Measurements from ENCODE around the gene CNTN4. TPM values are rescaled to one million over a fixed set of nuclear protein-coding genes. Genes with fewer than 3 reads are reported as not detected.

Gene CNTN4
- total and polyA plus RNA-seq, 2 of the 8 experiments (the other 6 are each of a cell fraction or from before 2014, with no cell fraction given) = 0.41 to 2.2 TPM

DNA sequence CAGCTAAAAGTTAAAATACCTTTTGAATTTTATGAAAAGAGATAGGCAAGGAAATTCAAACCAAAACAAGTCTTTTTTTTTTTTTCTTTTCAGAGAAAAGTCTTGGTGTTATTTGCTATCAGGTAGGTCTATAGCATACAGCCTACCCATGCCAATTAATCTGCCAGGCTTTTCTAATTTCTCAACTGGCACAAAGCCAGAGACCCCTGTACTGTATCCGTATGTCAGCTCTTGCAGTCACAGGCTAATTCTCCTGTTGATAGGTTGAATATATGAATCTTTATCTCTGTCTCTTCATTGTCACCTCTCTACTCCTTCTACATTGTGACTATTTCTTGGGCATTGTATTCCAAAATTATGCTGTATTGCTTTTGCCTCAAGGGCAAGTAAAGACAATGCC is 878.1 kb downstream of the CNTN4 start:
- Histone ChIP-seq H4K91ac (replicated peaks; ENCODE audit: insufficient read length, low read length) (no peak overlapping the region), H3K79me2 (ENCODE audit: control insufficient read depth in 1 of 2, insufficient read depth in 2 of 2, low read length in 2 of 2) (no peaks in the 10 kb centered on the region), H3K36me3 (ENCODE audit: control insufficient read depth in 2 of 4, insufficient read depth in 4 of 4, low read length in 3 of 4) (no peaks in the 10 kb centered on the region), H3K27ac (ENCODE audit: low read depth, low read length) (no peak overlapping the region), H2BK15ac (ENCODE audit: low read length) (no peak overlapping the region), H3K23ac (ENCODE audit: insufficient read length) (no peak overlapping the region), H2BK12ac (ENCODE audit: low read depth, low read length) (no peak overlapping the region), H2AFZ (ENCODE audit: low read length) (no peak overlapping the region), H3K56ac (replicated peaks; ENCODE audit: insufficient read length, low read depth, low read length) (no peak overlapping the region), H3K4me3 (ENCODE audit: extremely low read depth in 1 of 4, insufficient read depth in 2 of 4, low read depth in 3 of 4, low read length in 4 of 4) (no peak overlapping the region), H3K79me1 (ENCODE audit: low read depth, low read length) (no peaks in the 10 kb centered on the region), H3K9ac (replicated peaks in 1 of 4; ENCODE audit: extremely low read depth in 1 of 4, low read depth in 3 of 4, low read length in 3 of 4) (no peak overlapping the region), H2AK5ac (ENCODE audit: low read depth, low read length) (no peak overlapping the region), H3K27me3 (replicated peaks in 1 of 4; ENCODE audit: control insufficient read depth in 3 of 4, extremely low read depth in 1 of 4, insufficient read depth in 3 of 4, low read length in 3 of 4) (no peaks in the 10 kb centered on the region; a peak in 1 of 7 replicates), H3K4me1 (replicated peaks in 1 of 4; ENCODE audit: control insufficient read depth in 3 of 4, insufficient read depth in 4 of 4, low read length in 3 of 4) (peaks cover 2 to 8% (median 8%) of the 10 kb centered on the region in 4 experiments; a peak in 5 of 7 replicates), H4K8ac (ENCODE audit: extremely low read depth, insufficient read depth, low read length) (no peak overlapping the region), H4K5ac (ENCODE audit: insufficient read length, low read depth, low read length) (no peak overlapping the region), H3K23me2 (ENCODE audit: low read depth, low read length) (no peaks in the 10 kb centered on the region), H4K20me1 (replicated peaks in 1 of 2; ENCODE audit: control insufficient read depth in 1 of 2, insufficient read depth in 2 of 2, low read length in 2 of 2) (no peaks in the 10 kb centered on the region), H2BK120ac (replicated peaks; ENCODE audit: low read depth, low read length) (no peak overlapping the region), H3K18ac (ENCODE audit: extremely low read depth, low read length) (no peak overlapping the region), H3K4ac (replicated peaks; ENCODE audit: insufficient read length, low read depth, low read length) (no peak overlapping the region), H2BK20ac (ENCODE audit: low read length) (no peak overlapping the region), H3K9me3 (ENCODE audit: insufficient read depth in 2 of 2, low read depth in 1 of 2, low read length in 1 of 2) (no peaks in the 10 kb centered on the region), H3K4me2 (ENCODE audit: insufficient read depth in 1 of 2, low read depth in 2 of 2, low read length in 2 of 2) (no peak overlapping the region), H3K14ac (ENCODE audit: insufficient read length) (no peak overlapping the region), H2BK5ac (ENCODE audit: low read depth, low read length) (no peak overlapping the region)
- WGBS, 2 experiments (ENCODE audit: extremely low coverage in 1 of 2, insufficient coverage in 1 of 2, insufficient read length in 1 of 2, insufficient replicate concordance in 2 of 2, low coverage in 1 of 2, low lambda C conversion rate in 2 of 2, missing lambda C conversion rate in 1 of 2) = 93% methylated on average over 1 of the region's 1 CpG; no CpG with 5 or more reads in 1 of the 2 experiments
- FAIRE-seq (no peak), DNase-seq (ENCODE audit: low read depth in 1 of 2, low spot score in 2 of 2) (no peak)
- ChIA-PET CTCF (ENCODE audit: partially characterized antibody) (interaction anchor here (0.6 kb wide), 1 partner anchor 246 kb away, joined by 3 read pairs; no protein-coding TSS in a partner anchor), POLR2A (ENCODE audit: partially characterized antibody) (no interaction called here)
- no peak for TF ChIP-seq HDAC6 (IDR thresholded peaks at IDR 0.05; ENCODE audit: low read depth, low read length)
- TF ChIP-seq SIN3A (conservative IDR thresholded peaks at IDR 0.05 in 1 of 2, IDR thresholded peaks at IDR 0.05 in 1 of 2; ENCODE audit: low read depth in 1 of 2, low read length in 2 of 2) = no peak
- no peak for TF ChIP-seq BRCA1 (IDR thresholded peaks at IDR 0.05; ENCODE audit: low read depth, low read length)
